H1 (cell line): ENCODE results near the gene CSNK1D. TPM values are rescaled to one million over a fixed set of nuclear protein-coding genes. Genes with fewer than 3 reads are reported as not detected.

ENCODE experiments used
- CTCF ChIA-PET: fragments of 300-600 bp; sonication (Branson Sonifier 250); formaldehyde crosslinking; loops from one replicate; lab custom pipeline; 2021; ENCODE audit not compliant: partially characterized antibody; lab: Charles Lee
- POLR2A ChIA-PET: fragments of 300-600 bp; sonication (Branson Sonifier 250); formaldehyde crosslinking; loops from one replicate; lab custom pipeline; 2021; ENCODE audit warnings: inconsistent platforms; ENCODE audit not compliant: partially characterized antibody; lab: Charles Lee
- DNase-seq, 2 experiments: peaks; one replicate each; pipeline versions ENCODE4 v3.0.0 to v3.0.0-alpha.2; 2010 to 2022; ENCODE audit warnings: low spot score in 2 of 2, low read depth in 1 of 2, mixed read lengths in 1 of 2
- FAIRE-seq: peaks from 2 replicates; lab custom pipeline; 2011; peaks lifted over from hg19 to GRCh38; lab: Jason Lieb, UNC
- H2AFZ ChIP-seq: 2 replicates; pipeline ENCODE4 v1.8.1; 2012; ENCODE audit warnings: low read length, inconsistent platforms
- H2AK5ac ChIP-seq: 2 replicates; pipeline ENCODE4 v1.6.1; 2013; ENCODE audit warnings: low read depth, low read length
- H2BK120ac ChIP-seq: replicated peaks from 2 replicates; pipeline ENCODE3; 2013; ENCODE audit warnings: low read depth, low read length, inconsistent platforms
- H2BK12ac ChIP-seq: 2 replicates; pipeline ENCODE4 v1.6.1; 2013; ENCODE audit warnings: low read depth, low read length
- H2BK15ac ChIP-seq: 2 replicates; pipeline ENCODE4 v1.6.1; 2013; ENCODE audit warnings: low read length
- H2BK20ac ChIP-seq: 2 replicates; pipeline ENCODE4 v1.6.1; 2013; ENCODE audit warnings: low read length
- H2BK5ac ChIP-seq: 2 replicates; pipeline ENCODE4 v1.6.1; 2013; ENCODE audit warnings: low read depth, low read length
- H3K14ac ChIP-seq: 2 replicates; pipeline ENCODE4 v1.6.1; 2013; ENCODE audit warnings: inconsistent platforms; ENCODE audit not compliant: insufficient read length
- H3K18ac ChIP-seq: 2 replicates; pipeline ENCODE4 v1.6.1; 2013; ENCODE audit warnings: low read length; ENCODE audit errors: extremely low read depth
- H3K23ac ChIP-seq: 2 replicates; pipeline ENCODE4 v1.6.1; 2013; ENCODE audit warnings: inconsistent platforms; ENCODE audit not compliant: insufficient read length
- H3K23me2 ChIP-seq: 2 replicates; pipeline ENCODE4 v1.6.1; 2013; ENCODE audit warnings: low read depth, low read length
- H3K27ac ChIP-seq: 2 replicates; pipeline ENCODE4 v1.6.1; 2011; ENCODE audit warnings: low read depth, low read length, inconsistent platforms
- H3K27me3 ChIP-seq, 4 experiments: replicated peaks in 1 of 4; 1 replicate in 1 of 4; 2 replicates in 3 of 4; pipeline versions ENCODE4 v1.6.1 to v1.8.1; 2011 to 2013; ENCODE audit warnings: low read length in 3 of 4, mild to moderate bottlenecking in 3 of 4, inconsistent platforms in 2 of 4, mixed read lengths in 2 of 4, moderate library complexity in 1 of 4; ENCODE audit not compliant: control insufficient read depth in 3 of 4, insufficient read depth in 3 of 4; ENCODE audit errors: extremely low read depth in 1 of 4
- H3K36me3 ChIP-seq, 4 experiments: 2 replicates each; pipeline versions ENCODE4 v1.6.1 to v1.8.1; 2011 to 2013; ENCODE audit warnings: mild to moderate bottlenecking in 4 of 4, low read length in 3 of 4, moderate library complexity in 2 of 4, control low read depth in 1 of 4, inconsistent platforms in 1 of 4; ENCODE audit not compliant: insufficient read depth in 4 of 4, control insufficient read depth in 2 of 4
- H3K4ac ChIP-seq: replicated peaks from 2 replicates; pipeline ENCODE3; 2013; ENCODE audit warnings: low read length, low read depth, mixed read lengths, inconsistent platforms; ENCODE audit not compliant: insufficient read length
- H3K4me1 ChIP-seq, 4 experiments: replicated peaks in 1 of 4; 1 replicate in 1 of 4; 2 replicates in 3 of 4; pipeline versions ENCODE4 v1.6.1 to v1.8.1; 2011 to 2013; ENCODE audit warnings: low read length in 3 of 4, inconsistent platforms in 2 of 4, mixed read lengths in 1 of 4; ENCODE audit not compliant: insufficient read depth in 4 of 4, control insufficient read depth in 3 of 4
- H3K4me2 ChIP-seq, 2 experiments: 2 replicates each; pipeline versions ENCODE4 v1.6.1 to v1.8.1; 2011 to 2013; ENCODE audit warnings: low read depth in 2 of 2, low read length in 2 of 2, control low read depth in 1 of 2, inconsistent platforms in 1 of 2, mild to moderate bottlenecking in 1 of 2; ENCODE audit not compliant: insufficient read depth in 1 of 2
- H3K4me3 ChIP-seq, 4 experiments: fragments of 200-600, 300-600 bp in 1 of 4; sonication (generic), shearing (Covaris generic), sonication (Bioruptor Twin) in 1 of 4; 2 replicates each; pipeline versions ENCODE4 v1.5.1 to v1.8.1; 2011 to 2016; ENCODE audit warnings: low read length in 4 of 4, low read depth in 3 of 4, control low read depth in 2 of 4, inconsistent platforms in 2 of 4, mild to moderate bottlenecking in 2 of 4, mixed read lengths in 1 of 4, moderate library complexity in 1 of 4; ENCODE audit not compliant: insufficient read depth in 2 of 4; ENCODE audit errors: extremely low read depth in 1 of 4
- H3K56ac ChIP-seq: replicated peaks from 2 replicates; pipeline ENCODE3; 2013; ENCODE audit warnings: low read depth, mild to moderate bottlenecking, mixed read lengths, low read length, inconsistent platforms; ENCODE audit not compliant: insufficient read length
- H3K79me1 ChIP-seq: 2 replicates; pipeline ENCODE4 v1.6.1; 2013; ENCODE audit warnings: low read depth, low read length, control low read depth
- H3K79me2 ChIP-seq, 2 experiments: 2 replicates each; pipeline versions ENCODE4 v1.6.1 to v1.8.1; 2012 to 2013; ENCODE audit warnings: low read length in 2 of 2, mild to moderate bottlenecking in 2 of 2, inconsistent platforms in 1 of 2; ENCODE audit not compliant: insufficient read depth in 2 of 2, control insufficient read depth in 1 of 2
- H3K9ac ChIP-seq, 4 experiments: replicated peaks in 1 of 4; 1 replicate in 1 of 4; 2 replicates in 3 of 4; pipeline versions ENCODE4 v1.6.1 to v1.8.1; 2011 to 2013; ENCODE audit warnings: low read depth in 3 of 4, low read length in 3 of 4, control low read depth in 2 of 4, mild to moderate bottlenecking in 2 of 4, moderate library complexity in 2 of 4, inconsistent platforms in 1 of 4; ENCODE audit errors: extremely low read depth in 1 of 4
- H3K9me3 ChIP-seq, 2 experiments: 2 replicates each; pipeline versions ENCODE4 v1.6.1 to v1.8.1; 2012 to 2013; ENCODE audit warnings: mild to moderate bottlenecking in 2 of 2, moderate library complexity in 2 of 2, control low read depth in 1 of 2, inconsistent platforms in 1 of 2, low read depth in 1 of 2, low read length in 1 of 2, mixed read lengths in 1 of 2; ENCODE audit not compliant: insufficient read depth in 2 of 2
- H4K20me1 ChIP-seq, 2 experiments: replicated peaks in 1 of 2; 2 replicates each; pipeline versions ENCODE3 to v1.8.1; 2011 to 2013; ENCODE audit warnings: inconsistent platforms in 2 of 2, low read length in 2 of 2, mild to moderate bottlenecking in 1 of 2; ENCODE audit not compliant: insufficient read depth in 2 of 2, control insufficient read depth in 1 of 2
- H4K5ac ChIP-seq: 2 replicates; pipeline ENCODE4 v1.6.1; 2013; ENCODE audit warnings: low read length, low read depth, mixed read lengths, inconsistent platforms; ENCODE audit not compliant: insufficient read length
- H4K8ac ChIP-seq: 2 replicates; pipeline ENCODE4 v1.8.0; 2013; ENCODE audit warnings: mild to moderate bottlenecking, moderate library complexity, low read length, inconsistent platforms; ENCODE audit not compliant: insufficient read depth; ENCODE audit errors: extremely low read depth
- H4K91ac ChIP-seq: replicated peaks from 2 replicates; pipeline ENCODE3; 2013; ENCODE audit warnings: low read length, mixed read lengths, inconsistent platforms; ENCODE audit not compliant: insufficient read length
- ASH2L ChIP-seq: fragments of 200-600, 300-600 bp; sonication (generic); IDR thresholded peaks from one replicate; pipeline ENCODE4 v1.7.1; 2017; ENCODE audit warnings: low read length
- BRCA1 ChIP-seq: IDR thresholded peaks from 2 replicates; pipeline ENCODE4 v1.6.1; 2012; ENCODE audit warnings: low read depth, low read length, improper control_type of control experiment
- FOSL1 ChIP-seq: IDR thresholded peaks from 2 replicates; pipeline ENCODE4 v1.6.1; 2011; ENCODE audit warnings: mild to moderate bottlenecking, low read depth, low read length, moderate library complexity; ENCODE audit not compliant: insufficient read depth
- MAFK ChIP-seq: IDR thresholded peaks from 2 replicates; pipeline ENCODE4 v1.6.1; 2012; ENCODE audit warnings: low read depth, mild to moderate bottlenecking, improper control_type of control experiment, low read length
- POLR2A ChIP-seq, 2 experiments: IDR thresholded peaks; 1 replicate in 1 of 2; 2 replicates in 1 of 2; pipeline ENCODE4 v1.6.1; 2011; ENCODE audit warnings: low read depth in 2 of 2, low read length in 2 of 2, mild to moderate bottlenecking in 2 of 2; ENCODE audit errors: control extremely low read depth in 1 of 2
- RNF2 ChIP-seq: fragments of 200-900, 300-1000 bp; sonication (generic); IDR thresholded peaks from 2 replicates; pipeline ENCODE4 v1.7.1; 2016; ENCODE audit warnings: borderline replicate concordance, low read depth, mild to moderate bottlenecking, antibody characterized with exemption, low read length; ENCODE audit not compliant: poor library complexity, severe bottlenecking; ENCODE audit errors: missing control alignments
- SP1 ChIP-seq: IDR thresholded peaks from 2 replicates; pipeline ENCODE4 v1.6.1; 2011; ENCODE audit warnings: low read depth, low read length
- WGBS, 2 experiments: shearing (Covaris generic) in 1 of 2; methylation state at CpG; one replicate each; pipeline versions ENCODE4 v1.1.6 to v1.1.7; 2013 to 2015; ENCODE audit warnings: low lambda C conversion rate in 2 of 2, mixed read lengths in 2 of 2, inconsistent platforms in 1 of 2, low coverage in 1 of 2, missing lambda C conversion rate in 1 of 2; ENCODE audit not compliant: insufficient replicate concordance in 2 of 2, insufficient coverage in 1 of 2, insufficient read length in 1 of 2; ENCODE audit errors: extremely low coverage in 1 of 2, missing lambda C conversion rate in 1 of 2; 5-methylcytosine and 5-hydroxymethylcytosine counted together
- polyA plus RNA-seq, 7 experiments: library from polyadenylated mRNA; depleted of rRNA in 3 of 7; stranded (reverse) in 5 of 7; unstranded in 2 of 7; fragments of >200 nt in 5 of 7; fragments of 200-250 nt in 2 of 7; gene quantifications; 1 replicate in 5 of 7; 2 replicates in 1 of 7; 4 replicates in 1 of 7; pipeline versions ENCODE4 v1.2.1 to v1.2.3, GENCODE V29; 2011 to 2013; ENCODE audit warnings: missing spikeins in 2 of 7, mixed read lengths in 2 of 7
- total RNA-seq: library from RNA; stranded (reverse); fragmentation: NEBNext Ultra II Directional; extraction: Animal tissue kit (Norgen Biotek cat#: 25700); gene quantifications from 2 replicates; pipeline ENCODE4 v1.2.1, GENCODE V29; 2021

CSNK1D gene
- total and polyA plus RNA-seq, 2 of the 8 experiments (the other 6 are each of a cell fraction or from before 2014, with no cell fraction given), result 73.5 to 103 TPM

DNA sequence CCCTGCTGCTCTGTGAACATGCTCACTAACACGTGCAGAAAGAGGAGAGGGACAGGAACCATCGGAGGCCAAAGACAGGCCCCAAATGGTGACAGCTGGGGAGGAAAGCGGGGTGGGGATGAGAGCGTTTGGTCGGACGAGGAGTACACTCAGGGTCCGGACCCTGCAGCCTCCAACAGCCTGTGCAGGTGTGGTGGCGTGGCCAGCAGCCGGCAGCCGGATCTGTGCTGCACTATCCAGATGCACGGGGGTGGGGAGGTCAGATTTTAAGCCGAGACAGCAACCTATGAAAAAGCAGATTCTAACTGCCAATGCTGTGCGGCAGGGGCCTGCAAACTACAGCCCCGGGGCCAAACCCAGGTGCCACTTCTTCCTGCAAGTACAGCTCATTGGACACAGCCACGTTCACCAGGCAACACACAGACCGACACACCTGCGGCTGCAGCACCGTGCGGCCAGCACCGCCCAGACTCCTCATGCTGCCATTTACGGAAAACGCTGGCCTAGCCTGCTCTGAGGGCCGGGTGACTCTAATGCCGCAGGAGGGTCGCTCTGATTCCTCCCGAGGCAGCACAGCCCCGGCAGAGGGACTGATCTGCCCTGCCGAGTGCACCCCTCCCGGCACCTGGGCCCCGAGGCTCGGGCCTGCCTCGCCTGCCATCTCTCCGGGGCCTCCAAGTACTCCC lies 23.5 kb downstream of the CSNK1D start:
- POLR2A ChIA-PET, result interaction anchor here (1.3 to 1.9 kb wide), 4 partner anchors 9 to 18 kb away, joined by 4 to 5 read pairs (median 4); no protein-coding TSS in a partner anchor

More for the DNA sequence above, 23.5 kb downstream of the CSNK1D start:
- no peak for TF ChIP-seq MAFK
- TF ChIP-seq SP1, result no peak
- TF ChIP-seq POLR2A (IDR thresholded peaks at IDR 0.05; ENCODE audit: control extremely low read depth in 1 of 2, low read depth in 2 of 2, low read length in 2 of 2), result no peak
- no peak for TF ChIP-seq FOSL1
- no peak for TF ChIP-seq RNF2
- no peak for TF ChIP-seq ASH2L
- TF ChIP-seq BRCA1, result no peak
- Histone ChIP-seq H4K8ac (peak overlapping the region; percentile 51), H3K9me3 (no peaks in the 10 kb centered on the region), H2BK12ac (no peak overlapping the region), H4K5ac (no peak overlapping the region), H4K20me1 (peaks cover 39 to 52% of the 10 kb centered on the region in 2 experiments), H2BK120ac (no peak overlapping the region), H3K14ac (no peak overlapping the region), H3K79me1 (peaks cover 23% of the 10 kb centered on the region), H3K4ac (no peak overlapping the region), H2BK15ac (no peak overlapping the region), H3K23me2 (no peaks in the 10 kb centered on the region), H3K9ac (no peak overlapping the region; a peak in 1 of 7 replicates), H3K4me3 (no peak overlapping the region), H3K27me3 (no peaks in the 10 kb centered on the region), H3K27ac (no peak overlapping the region), H3K18ac (no peak overlapping the region), H2AK5ac (no peak overlapping the region), H4K91ac (no peak overlapping the region), H3K23ac (no peak overlapping the region), H3K56ac (no peak overlapping the region), H2BK20ac (no peak overlapping the region), H3K4me1 (no peaks in the 10 kb centered on the region), H2BK5ac (no peak overlapping the region), H3K79me2 (peaks cover 0 to 28% of the 10 kb centered on the region in 2 experiments; a peak in 1 of 4 replicates), H2AFZ (no peak overlapping the region), H3K4me2 (no peak overlapping the region), H3K36me3 (peaks cover 49 to 90% (median 82%) of the 10 kb centered on the region in 4 experiments)
- FAIRE-seq (no peak), DNase-seq (no peak)
- 88% methylated on average over 28 of the region's 33 CpGs; no CpG with 5 or more reads in 1 of the 2 experiments for WGBS, 2 experiments
- CTCF ChIA-PET, result interaction anchor here (0.6 to 1.5 kb wide), 4 partner anchors 12 to 303 kb away, joined by 3 to 4 read pairs (median 3); no protein-coding TSS in a partner anchor
